ENCODE results near the gene CSAD. TPM values are rescaled to one million over a fixed set of nuclear protein-coding genes. Genes with fewer than 3 reads are reported as not detected.
A peak's percentile ranks its signal among the peaks of the same experiment; 100 is the strongest.

CSAD gene
- total RNA-seq, 2 experiments from 2014 or later: 25.8 to 26.9 TPM

DNA sequence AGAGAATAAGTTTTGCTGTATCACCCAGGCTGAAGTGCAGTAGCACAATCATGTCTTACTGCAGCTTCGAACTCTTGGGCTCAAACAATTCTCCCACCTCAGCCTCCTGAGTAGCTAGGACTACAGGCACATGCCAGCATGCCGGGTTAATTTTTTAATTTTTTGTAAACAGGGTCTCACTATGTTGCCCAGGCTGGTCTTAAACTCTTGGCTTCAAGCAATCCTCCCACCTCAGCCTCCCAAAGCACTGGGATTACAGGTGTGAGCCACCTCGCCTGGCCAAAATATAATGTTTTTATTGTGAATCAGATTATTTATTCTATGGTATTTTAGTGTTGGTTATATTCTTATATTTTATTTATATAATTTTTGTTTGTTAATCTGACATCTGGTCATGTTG, 4.0 kb downstream of the CSAD start:
- CTCF ChIA-PET (ENCODE audit: unreplicated experiment): no interaction called here
- Histone ChIP-seq H3K9me2 (ENCODE audit: insufficient read depth, low read length) (no peaks in the 10 kb centered on the region), H2AFZ (ENCODE audit: low read length) (no peak overlapping the region), H3K79me2 (ENCODE audit: insufficient read depth, low read depth, low read length) (peaks cover 17% of the 10 kb centered on the region), H3K4me3 (ENCODE audit: low read depth, low read length, poor library complexity, severe bottlenecking) (no peak overlapping the region), H4K20me1 (ENCODE audit: insufficient read depth, low read length) (no peaks in the 10 kb centered on the region), H3K4me1 (ENCODE audit: insufficient read depth, low read length, poor library complexity, severe bottlenecking) (peaks cover 18% of the 10 kb centered on the region), H3K36me3 (ENCODE audit: insufficient read depth, low read length) (peaks cover 2% of the 10 kb centered on the region), H3K27ac (ENCODE audit: low read depth, low read length, poor library complexity, severe bottlenecking) (no peak overlapping the region), H3K4me2 (ENCODE audit: low read length) (no peak overlapping the region), H3K9me3 (ENCODE audit: low read length) (peaks cover 2% of the 10 kb centered on the region; the same call in 1 of the 2 replicates)
- DNase-seq (ENCODE audit: low spot score): no peak
- POLR2A ChIA-PET: interaction anchor here (0.6 to 1.1 kb wide), 3 partner anchors 22 to 25 kb away, joined by 3 read pairs; no protein-coding TSS in a partner anchor
- BruUV-seq (replicated peaks): no TSS peak
- TF ChIP-seq, protein P1, sequence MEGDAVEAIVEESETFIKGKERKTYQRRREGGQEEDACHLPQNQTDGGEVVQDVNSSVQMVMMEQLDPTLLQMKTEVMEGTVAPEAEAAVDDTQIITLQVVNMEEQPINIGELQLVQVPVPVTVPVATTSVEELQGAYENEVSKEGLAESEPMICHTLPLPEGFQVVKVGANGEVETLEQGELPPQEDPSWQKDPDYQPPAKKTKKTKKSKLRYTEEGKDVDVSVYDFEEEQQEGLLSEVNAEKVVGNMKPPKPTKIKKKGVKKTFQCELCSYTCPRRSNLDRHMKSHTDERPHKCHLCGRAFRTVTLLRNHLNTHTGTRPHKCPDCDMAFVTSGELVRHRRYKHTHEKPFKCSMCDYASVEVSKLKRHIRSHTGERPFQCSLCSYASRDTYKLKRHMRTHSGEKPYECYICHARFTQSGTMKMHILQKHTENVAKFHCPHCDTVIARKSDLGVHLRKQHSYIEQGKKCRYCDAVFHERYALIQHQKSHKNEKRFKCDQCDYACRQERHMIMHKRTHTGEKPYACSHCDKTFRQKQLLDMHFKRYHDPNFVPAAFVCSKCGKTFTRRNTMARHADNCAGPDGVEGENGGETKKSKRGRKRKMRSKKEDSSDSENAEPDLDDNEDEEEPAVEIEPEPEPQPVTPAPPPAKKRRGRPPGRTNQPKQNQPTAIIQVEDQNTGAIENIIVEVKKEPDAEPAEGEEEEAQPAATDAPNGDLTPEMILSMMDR (conservative IDR thresholded peaks at IDR 0.05; ENCODE audit: low read length): no peak
- no peak for TF ChIP-seq EZH2phosphoT487 (IDR thresholded peaks at IDR 0.05; ENCODE audit: borderline replicate concordance, low read depth, low read length)
- intact Hi-C loops (cut with micrococcal nuclease; ENCODE audit: unreplicated experiment): no loop called here

DNA sequence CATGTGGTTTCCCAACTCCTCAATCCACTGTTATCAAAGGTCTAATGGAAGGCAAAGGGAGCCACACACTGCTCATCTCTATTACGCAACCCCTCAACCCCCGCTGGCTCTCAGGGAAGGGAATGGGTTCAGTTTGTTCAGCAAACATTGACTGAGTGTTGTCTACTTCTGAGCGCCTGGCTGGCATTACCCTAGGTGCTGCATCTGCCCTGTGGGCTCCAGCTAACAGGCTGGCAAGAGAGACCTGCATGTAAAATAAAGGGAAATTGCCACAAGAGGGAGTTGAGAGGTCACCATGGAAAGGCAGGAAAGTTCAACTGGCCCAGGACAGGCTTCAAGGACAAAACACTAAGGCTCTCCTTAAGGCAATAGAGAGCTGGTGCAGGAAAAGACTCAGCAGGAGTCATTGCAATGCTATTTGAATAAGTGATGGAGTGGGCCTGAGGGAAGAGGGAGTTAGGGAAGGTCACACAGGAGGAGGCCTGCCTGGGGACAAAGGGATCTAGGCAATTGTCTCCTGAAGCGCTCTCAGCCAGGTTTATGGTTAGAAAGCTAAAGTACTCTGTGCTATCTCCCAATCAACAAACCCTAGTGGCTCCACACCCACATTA, 5.7 kb downstream of the CSAD start:
- H3K4me3 ChIP-seq (ENCODE audit: low read depth, low read length, poor library complexity, severe bottlenecking): no peak overlapping the region
- no peak overlapping the region for H2AFZ ChIP-seq (ENCODE audit: low read length)
- TF ChIP-seq EZH2phosphoT487 (IDR thresholded peaks at IDR 0.05; ENCODE audit: borderline replicate concordance, low read depth, low read length): no peak
- TF ChIP-seq, protein P1 (conservative IDR thresholded peaks at IDR 0.05; ENCODE audit: low read length): peak; percentile 63
- no peak overlapping the region for H3K27ac ChIP-seq (ENCODE audit: low read depth, low read length, poor library complexity, severe bottlenecking)
- no peaks in the 10 kb centered on the region for H3K9me2 ChIP-seq (ENCODE audit: insufficient read depth, low read length)
- POLR2A ChIA-PET: no interaction called here
- BruUV-seq (replicated peaks): no TSS peak
- CTCF ChIA-PET (ENCODE audit: unreplicated experiment): no interaction called here
- no peaks in the 10 kb centered on the region for H4K20me1 ChIP-seq (ENCODE audit: insufficient read depth, low read length)
- intact Hi-C loops (cut with micrococcal nuclease; ENCODE audit: unreplicated experiment): no loop called here
- H3K4me2 ChIP-seq (ENCODE audit: low read length): no peak overlapping the region
- H3K9me3 ChIP-seq (ENCODE audit: low read length): no peaks in the 10 kb centered on the region
- DNase-seq (ENCODE audit: low spot score): peak; percentile 38
- no peaks in the 10 kb centered on the region for H3K36me3 ChIP-seq (ENCODE audit: insufficient read depth, low read length)
- peaks cover 9% of the 10 kb centered on the region; the same call in 1 of the 2 replicates for H3K79me2 ChIP-seq (ENCODE audit: insufficient read depth, low read depth, low read length)
- peaks cover 12% of the 10 kb centered on the region for H3K4me1 ChIP-seq (ENCODE audit: insufficient read depth, low read length, poor library complexity, severe bottlenecking)

DNA sequence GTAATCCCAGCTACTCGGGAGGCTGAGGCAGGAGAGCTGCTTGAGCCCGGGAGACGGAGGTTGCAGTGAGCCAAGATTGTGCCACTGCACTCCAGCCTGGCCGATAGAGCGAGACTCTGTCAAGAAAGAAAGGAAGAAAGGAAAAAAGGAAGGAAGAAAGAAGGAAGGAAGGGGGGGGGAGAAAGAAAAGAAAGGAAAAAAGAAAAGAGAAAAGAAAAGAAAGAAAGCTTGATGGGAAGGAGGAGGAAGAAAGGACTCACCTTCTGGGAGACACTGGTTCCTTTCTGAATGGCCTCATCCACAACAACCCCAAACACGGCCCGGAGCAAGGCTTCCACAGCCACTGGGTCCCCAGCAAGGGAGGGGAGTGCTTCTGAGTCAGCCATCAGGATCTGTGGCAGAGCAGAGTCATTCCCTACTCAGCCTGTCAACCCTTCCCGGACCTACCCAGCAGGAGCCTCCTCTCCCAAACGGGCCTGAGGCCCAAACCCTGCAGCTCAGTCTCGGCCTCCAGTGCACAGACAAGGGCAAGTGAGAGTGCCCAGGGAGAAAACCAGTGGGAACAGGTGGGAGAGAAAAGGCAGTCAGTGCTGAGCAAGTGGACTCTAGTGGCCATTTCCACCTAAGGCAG, 7.5 kb downstream of the CSAD start:
- Histone ChIP-seq H3K4me2 (ENCODE audit: low read length) (no peak overlapping the region), H3K4me1 (ENCODE audit: insufficient read depth, low read length, poor library complexity, severe bottlenecking) (no peaks in the 10 kb centered on the region), H3K9me2 (ENCODE audit: insufficient read depth, low read length) (no peaks in the 10 kb centered on the region), H3K36me3 (ENCODE audit: insufficient read depth, low read length) (no peaks in the 10 kb centered on the region), H3K27ac (ENCODE audit: low read depth, low read length, poor library complexity, severe bottlenecking) (no peak overlapping the region), H2AFZ (ENCODE audit: low read length) (no peak overlapping the region), H3K79me2 (ENCODE audit: insufficient read depth, low read depth, low read length) (no peaks in the 10 kb centered on the region), H3K4me3 (ENCODE audit: low read depth, low read length, poor library complexity, severe bottlenecking) (no peak overlapping the region), H3K9me3 (ENCODE audit: low read length) (no peaks in the 10 kb centered on the region), H4K20me1 (ENCODE audit: insufficient read depth, low read length) (no peaks in the 10 kb centered on the region)
- intact Hi-C loops (cut with micrococcal nuclease; ENCODE audit: unreplicated experiment): no loop called here
- CTCF ChIA-PET (ENCODE audit: unreplicated experiment): no interaction called here
- no TSS peak for BruUV-seq (replicated peaks)
- DNase-seq (ENCODE audit: low spot score): no peak
- no peak for TF ChIP-seq EZH2phosphoT487 (IDR thresholded peaks at IDR 0.05; ENCODE audit: borderline replicate concordance, low read depth, low read length)
- TF ChIP-seq, protein P1 (conservative IDR thresholded peaks at IDR 0.05; ENCODE audit: low read length): no peak
- POLR2A ChIA-PET: interaction anchor here (0.6 kb wide), 2 partner anchors 35 to 146 kb away, joined by 4 to 6 read pairs; no protein-coding TSS in a partner anchor

Measured in OCI-LY7 (cell line).